GM10266 (cell line): ENCODE results near the gene OR2F2.

Experiments used
- DNase-seq: peaks from one replicate; pipeline ENCODE4 v3.0.0; 2012; ENCODE audit errors: extremely low spot score
- TF ChIP-seq, protein P1 (sequence below): IDR thresholded peaks from 2 replicates; pipeline ENCODE4 v1.5.1; 2012; ENCODE audit warnings: mild to moderate bottlenecking, low read depth; ENCODE audit not compliant: control insufficient read depth, insufficient read depth; ENCODE audit errors: missing control alignments

Gene OR2F2

GRCh38 chr7:143913945-143914615 lies 21.0 kb upstream of the OR2F2 start:
- TF ChIP-seq, protein P1, sequence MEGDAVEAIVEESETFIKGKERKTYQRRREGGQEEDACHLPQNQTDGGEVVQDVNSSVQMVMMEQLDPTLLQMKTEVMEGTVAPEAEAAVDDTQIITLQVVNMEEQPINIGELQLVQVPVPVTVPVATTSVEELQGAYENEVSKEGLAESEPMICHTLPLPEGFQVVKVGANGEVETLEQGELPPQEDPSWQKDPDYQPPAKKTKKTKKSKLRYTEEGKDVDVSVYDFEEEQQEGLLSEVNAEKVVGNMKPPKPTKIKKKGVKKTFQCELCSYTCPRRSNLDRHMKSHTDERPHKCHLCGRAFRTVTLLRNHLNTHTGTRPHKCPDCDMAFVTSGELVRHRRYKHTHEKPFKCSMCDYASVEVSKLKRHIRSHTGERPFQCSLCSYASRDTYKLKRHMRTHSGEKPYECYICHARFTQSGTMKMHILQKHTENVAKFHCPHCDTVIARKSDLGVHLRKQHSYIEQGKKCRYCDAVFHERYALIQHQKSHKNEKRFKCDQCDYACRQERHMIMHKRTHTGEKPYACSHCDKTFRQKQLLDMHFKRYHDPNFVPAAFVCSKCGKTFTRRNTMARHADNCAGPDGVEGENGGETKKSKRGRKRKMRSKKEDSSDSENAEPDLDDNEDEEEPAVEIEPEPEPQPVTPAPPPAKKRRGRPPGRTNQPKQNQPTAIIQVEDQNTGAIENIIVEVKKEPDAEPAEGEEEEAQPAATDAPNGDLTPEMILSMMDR = no peak
- no peak for DNase-seq

DNA sequence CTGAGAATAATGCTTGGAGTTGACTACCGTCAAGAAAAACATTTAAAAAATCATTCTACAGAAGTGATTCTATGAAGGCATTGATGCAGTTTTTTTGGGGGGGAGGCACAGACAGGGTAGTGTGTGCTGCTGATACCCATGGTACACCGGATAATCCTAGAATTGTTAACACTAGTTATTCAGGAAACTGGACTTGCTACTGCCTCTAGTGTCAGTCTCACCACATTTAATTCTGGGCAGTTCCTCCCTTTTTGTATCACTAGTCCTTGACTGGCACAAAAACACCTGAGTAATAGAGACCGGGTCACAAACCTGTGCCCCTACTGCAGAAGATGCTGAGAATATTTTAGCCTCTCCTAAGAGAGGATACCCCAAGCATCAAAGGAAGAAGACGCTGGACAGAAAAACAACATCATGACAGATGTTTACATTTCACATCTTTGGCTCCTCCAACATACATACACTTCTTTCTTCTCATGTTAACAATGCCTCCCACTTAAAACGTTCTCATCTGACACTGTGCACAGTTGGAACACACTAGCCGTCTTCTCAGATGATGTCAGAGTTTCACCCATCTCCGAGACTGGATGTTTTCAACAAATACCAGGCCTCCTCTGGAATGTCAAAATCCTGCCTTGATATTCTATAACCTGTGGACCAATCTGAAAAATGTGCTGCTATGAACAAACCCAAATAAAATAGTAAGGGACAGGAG lies 19.9 kb upstream of the OR2F2 start:
- TF ChIP-seq, protein P1 = no peak
- DNase-seq = no peak

GRCh38 chr7:143924851-143925250 lies 10.2 kb upstream of the OR2F2 start:
- TF ChIP-seq, protein P1 = no peak
- DNase-seq = no peak

- TF ChIP-seq, protein P1 = no peak
- DNase-seq = no peak
These were observed 5.7 kb upstream of the OR2F2 start for GRCh38 chr7:143929224-143929920.

- DNase-seq = no peak
- TF ChIP-seq, protein P1 = no peak
These were observed 3.3 kb upstream of the OR2F2 start for GRCh38 chr7:143931739-143932138.

DNA sequence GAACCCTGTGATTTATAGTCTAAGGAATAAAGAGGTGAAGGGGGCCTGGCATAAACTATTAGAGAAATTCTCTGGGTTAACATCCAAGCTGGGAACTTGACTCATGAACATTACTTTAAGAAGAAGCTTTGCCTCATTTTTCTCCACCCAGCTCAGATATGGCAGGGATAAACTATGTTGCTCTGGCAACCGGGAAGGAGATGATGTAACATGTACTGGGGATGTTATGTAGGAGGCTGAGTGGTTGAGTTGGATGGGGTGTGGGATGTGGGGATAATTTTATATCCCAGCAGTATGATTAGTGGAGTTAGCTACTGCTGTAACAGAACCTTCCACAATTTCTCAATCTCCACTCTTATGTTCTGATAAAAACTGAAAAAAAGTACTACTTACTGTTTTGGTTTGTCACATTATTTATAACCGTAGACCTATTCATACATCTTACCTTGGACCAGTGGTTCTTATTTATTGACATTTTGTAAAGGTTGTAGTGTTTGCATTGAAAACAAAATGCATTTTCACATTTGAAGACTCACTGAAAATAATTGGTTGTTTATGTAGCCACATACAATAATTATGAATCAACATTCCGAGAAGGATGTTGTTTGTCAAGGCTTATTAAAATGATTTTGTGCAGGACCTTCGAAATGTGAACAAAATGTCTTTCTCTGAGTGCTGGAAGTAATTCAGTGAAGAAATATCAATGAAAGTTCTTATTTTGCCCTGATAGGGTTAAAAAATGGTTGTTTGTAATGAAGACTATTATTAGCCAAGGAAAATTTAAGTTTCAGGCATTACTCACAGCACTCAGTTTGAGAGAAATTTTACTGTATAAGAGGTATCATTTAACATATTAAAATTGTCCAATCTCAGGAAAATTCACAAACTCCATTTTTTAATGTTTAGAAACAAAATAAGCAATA lies 1.3 kb downstream of the OR2F2 start:
- TF ChIP-seq, protein P1 = no peak
- DNase-seq = no peak
